ENCODE data around the gene TCEAL1. TPM values are rescaled to one million over a fixed set of nuclear protein-coding genes. Genes with fewer than 3 reads are reported as not detected.

TCEAL1 gene
- total RNA-seq, 2 experiments from 2014 or later, result 11.7 to 18.1 TPM

- no peak overlapping the region for H3K27ac ChIP-seq (ENCODE audit: low read depth, low read length, poor library complexity, severe bottlenecking)
- no peaks in the 10 kb centered on the region for H3K9me3 ChIP-seq (ENCODE audit: low read length)
- intact Hi-C loops (cut with micrococcal nuclease; ENCODE audit: unreplicated experiment), result no loop called here
- TF ChIP-seq EZH2phosphoT487 (IDR thresholded peaks at IDR 0.05; ENCODE audit: borderline replicate concordance, low read depth, low read length), result no peak
- TF ChIP-seq CTCF (conservative IDR thresholded peaks at IDR 0.05; ENCODE audit: low read length), result no peak
- H3K4me2 ChIP-seq (ENCODE audit: low read length), result no peak overlapping the region
- no peak for DNase-seq (ENCODE audit: low spot score)
- H4K20me1 ChIP-seq (ENCODE audit: insufficient read depth, low read length), result no peaks in the 10 kb centered on the region; the same call in 1 of the 2 replicates
- no TSS peak for BruUV-seq (replicated peaks)
- no peak overlapping the region for H2AFZ ChIP-seq (ENCODE audit: low read length)
- ChIA-PET POLR2A (no interaction called here), CTCF (ENCODE audit: unreplicated experiment) (no interaction called here)
- H3K4me1 ChIP-seq (ENCODE audit: insufficient read depth, low read length, poor library complexity, severe bottlenecking), result no peaks in the 10 kb centered on the region
- H3K9me2 ChIP-seq (ENCODE audit: insufficient read depth, low read length), result no peaks in the 10 kb centered on the region
- H3K36me3 ChIP-seq (ENCODE audit: insufficient read depth, low read length), result peaks cover 72% of the 10 kb centered on the region
- peaks cover 9% of the 10 kb centered on the region; the same call in 1 of the 2 replicates for H3K79me2 ChIP-seq (ENCODE audit: insufficient read depth, low read depth, low read length)
- no peak overlapping the region for H3K4me3 ChIP-seq (ENCODE audit: low read depth, low read length, poor library complexity, severe bottlenecking)
Observed at GRCh38 chrX:103678199-103678993, 49.6 kb downstream of the TCEAL1 start.

Other genes starting within 250 kb of the TCEAL1 start
- gene RAB40A, start 109.5 kb upstream of the TCEAL1 start, total RNA-seq (2014; rRNA removed; shearing (Covaris generic)), result 0.10 and 0.50 TPM in 2 replicates
- 0.38 and 0.66 TPM in 2 replicates for gene RAB40A, start 109.5 kb upstream of the TCEAL1 start, total RNA-seq (2022)
- gene TCEAL4, start 43.5 kb upstream of the TCEAL1 start, total RNA-seq (2014; rRNA removed; shearing (Covaris generic)), result 4.5 and 15.1 TPM in 2 replicates
- gene TCEAL4, start 43.5 kb upstream of the TCEAL1 start, total RNA-seq (2022), result 8.8 and 9.9 TPM in 2 replicates
- 0.19 and 0.33 TPM in 2 replicates for gene TCEAL3, start 21.0 kb upstream of the TCEAL1 start, total RNA-seq (2014; rRNA removed; shearing (Covaris generic))
- gene TCEAL3, start 21.0 kb upstream of the TCEAL1 start, total RNA-seq (2022), result 4.0 and 5.5 TPM in 2 replicates
- 165 and 201 TPM in 2 replicates for gene MORF4L2, start 57.7 kb downstream of the TCEAL1 start, total RNA-seq (2014; rRNA removed; shearing (Covaris generic))
- 223 and 257 TPM in 2 replicates for gene MORF4L2, start 57.7 kb downstream of the TCEAL1 start, total RNA-seq (2022)
- not detected in 2 replicates for gene TMEM31, start 81.9 kb downstream of the TCEAL1 start, total RNA-seq (2014; rRNA removed; shearing (Covaris generic))
- gene TMEM31, start 81.9 kb downstream of the TCEAL1 start, total RNA-seq (2022), result 0.53 and 0.65 TPM in 2 replicates
- gene PLP1, start 147.9 kb downstream of the TCEAL1 start, total RNA-seq (2014; rRNA removed; shearing (Covaris generic)), result not detected in 2 replicates
- not detected in 2 replicates for gene PLP1, start 147.9 kb downstream of the TCEAL1 start, total RNA-seq (2022)
- gene RAB9B, start 203.3 kb downstream of the TCEAL1 start, total RNA-seq (2014; rRNA removed; shearing (Covaris generic)), result 1.3 and 2.2 TPM in 2 replicates
- gene RAB9B, start 203.3 kb downstream of the TCEAL1 start, total RNA-seq (2022), result 1.4 TPM in 2 replicates

Data from OCI-LY7 (cell line).